Urothelium cell line (cell line): ENCODE measurements around the gene KIF18B.

ENCODE experiments used
- DNase-seq: peaks from one replicate; pipeline ENCODE4 v3.0.0; 2011; ENCODE audit warnings: low spot score, mixed read lengths
- FAIRE-seq: peaks from 2 replicates; lab custom pipeline; 2011; peaks lifted over from hg19 to GRCh38; lab: Jason Lieb, UNC

KIF18B gene

GRCh38 chr17:44921122-44921882 is 26.3 kb downstream of the KIF18B start:
- FAIRE-seq = no peak
- DNase-seq = no peak

DNA sequence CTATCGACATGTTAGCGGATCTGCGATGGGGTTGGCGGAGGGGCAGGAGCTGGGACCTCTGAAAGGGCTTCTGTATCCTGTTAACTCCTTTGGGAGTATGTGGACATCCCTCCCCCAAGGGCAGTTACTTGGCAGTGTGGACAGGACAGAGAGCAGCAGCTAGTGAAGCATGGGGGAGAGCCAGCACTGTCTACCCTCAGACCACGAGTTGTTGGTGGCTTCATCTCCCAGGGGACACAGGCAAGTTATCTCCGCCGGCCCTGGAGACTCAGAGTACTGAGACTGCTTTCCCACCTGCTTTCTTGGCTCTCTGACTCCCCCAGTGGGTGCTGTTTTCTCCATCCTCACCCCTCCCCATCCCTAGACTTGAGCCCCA is 27.0 kb downstream of the KIF18B start:
- FAIRE-seq (no peak), DNase-seq (no peak)

GRCh38 chr17:44919885-44920564 is 27.5 kb downstream of the KIF18B start:
- peak; percentile 91 for FAIRE-seq
- DNase-seq = peak; percentile 91

GRCh38 chr17:44919411-44919810 is 28.2 kb downstream of the KIF18B start:
- DNase-seq (no peak), FAIRE-seq (no peak)

- no peak for DNase-seq
- no peak for FAIRE-seq
These were observed 29.6 kb downstream of the KIF18B start for GRCh38 chr17:44918006-44918405.

- DNase-seq (no peak), FAIRE-seq (peak; percentile 35)
These were observed 30.1 kb downstream of the KIF18B start for GRCh38 chr17:44917456-44917855.

GRCh38 chr17:44916781-44917241 is 30.8 kb downstream of the KIF18B start:
- peak; percentile 86 for FAIRE-seq
- peak; percentile 79 for DNase-seq

DNA sequence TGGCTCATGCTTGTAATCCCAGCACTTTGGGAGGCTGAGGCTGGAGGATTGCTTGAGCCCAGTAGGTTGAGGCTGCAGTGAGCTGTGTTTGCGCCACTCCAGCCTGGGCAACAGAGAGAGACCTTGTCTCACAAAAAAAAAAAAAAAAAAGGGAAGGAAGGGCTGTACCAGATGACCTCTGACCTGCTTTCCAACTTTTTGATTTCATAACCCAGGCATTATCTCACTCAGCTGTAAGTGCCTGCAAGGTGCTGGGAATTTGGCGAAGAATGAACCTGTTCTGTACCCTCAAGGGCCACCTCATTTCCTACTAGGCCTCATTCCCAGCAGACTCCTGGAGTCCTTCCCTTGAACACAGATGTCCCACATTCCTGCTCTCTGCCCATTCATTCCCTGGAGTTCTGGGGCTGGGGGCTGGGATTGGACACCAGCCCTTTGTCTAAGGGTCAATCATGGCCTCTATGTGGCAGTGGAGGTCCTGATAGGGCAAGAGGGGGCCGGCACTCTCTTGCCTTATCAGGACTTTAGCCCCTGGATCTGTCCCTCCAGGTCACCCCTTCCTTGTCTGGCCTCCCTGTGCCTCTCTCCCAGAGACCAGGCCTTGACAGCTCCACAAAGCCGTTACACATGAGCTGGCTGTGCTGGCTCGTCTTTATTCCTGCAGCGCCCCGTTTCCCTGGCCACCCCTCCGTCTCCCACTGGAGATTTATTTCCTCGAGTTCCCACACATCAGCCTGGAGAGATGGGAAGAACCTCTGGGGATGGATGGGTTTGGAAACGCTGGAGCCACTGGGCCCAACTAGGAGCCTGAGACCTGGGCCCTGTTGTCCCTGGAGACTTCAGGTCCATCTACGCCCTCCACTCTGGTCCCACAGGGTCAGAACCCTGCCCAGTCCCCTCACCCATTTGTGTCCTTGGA is 31.5 kb downstream of the KIF18B start:
- peak; percentile 55 for FAIRE-seq
- no peak for DNase-seq

DNA sequence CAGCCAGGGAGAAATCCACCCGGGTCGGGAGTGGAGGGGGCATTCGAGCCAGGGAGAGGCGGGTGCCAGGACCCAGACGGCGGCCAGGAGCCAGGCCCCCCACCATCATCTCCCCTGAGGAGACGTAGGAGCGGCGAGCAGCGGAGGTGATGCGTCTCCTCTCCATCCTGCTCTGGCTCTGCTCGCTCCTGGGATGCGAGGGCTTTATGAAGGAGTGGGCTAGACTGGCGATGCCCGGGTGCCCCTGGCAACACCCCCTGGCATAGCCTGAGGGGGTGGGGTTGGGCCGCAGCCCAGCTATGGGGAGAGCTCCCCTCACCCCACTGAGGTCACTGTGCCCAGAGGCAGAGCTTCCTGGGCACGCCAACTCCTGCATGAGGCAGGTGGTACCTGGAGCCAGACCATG is 32.2 kb downstream of the KIF18B start, which contains the start of gene GFAP:
GFAP (minus strand) TSS at position 180 of the 406 bp plus-strand sequence; CDS start at position 166, 14 bp downstream.
- FAIRE-seq (no peak), DNase-seq (no peak)

- DNase-seq (no peak), FAIRE-seq (no peak)
These were observed 32.8 kb downstream of the KIF18B start for GRCh38 chr17:44914698-44915271.

DNA sequence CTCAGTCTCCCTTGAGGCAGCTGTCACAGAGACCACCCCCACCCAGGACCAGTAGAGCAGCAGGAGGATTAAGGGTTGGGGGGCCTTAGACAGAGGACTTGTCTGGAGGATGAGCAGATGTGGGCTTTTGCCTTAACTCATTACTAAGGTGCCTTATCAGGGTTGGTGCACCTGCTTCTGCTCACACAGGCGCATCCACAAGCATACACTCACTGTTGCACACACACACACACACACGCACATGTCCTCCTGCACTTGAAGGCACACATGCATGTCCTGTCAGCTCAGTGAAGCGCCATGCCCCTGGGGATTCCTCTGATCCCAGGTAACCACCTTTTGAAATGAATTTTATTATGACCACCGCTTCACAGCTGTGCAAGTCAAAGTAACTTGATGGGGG is 33.4 kb downstream of the KIF18B start:
- DNase-seq = no peak
- FAIRE-seq = no peak

DNA sequence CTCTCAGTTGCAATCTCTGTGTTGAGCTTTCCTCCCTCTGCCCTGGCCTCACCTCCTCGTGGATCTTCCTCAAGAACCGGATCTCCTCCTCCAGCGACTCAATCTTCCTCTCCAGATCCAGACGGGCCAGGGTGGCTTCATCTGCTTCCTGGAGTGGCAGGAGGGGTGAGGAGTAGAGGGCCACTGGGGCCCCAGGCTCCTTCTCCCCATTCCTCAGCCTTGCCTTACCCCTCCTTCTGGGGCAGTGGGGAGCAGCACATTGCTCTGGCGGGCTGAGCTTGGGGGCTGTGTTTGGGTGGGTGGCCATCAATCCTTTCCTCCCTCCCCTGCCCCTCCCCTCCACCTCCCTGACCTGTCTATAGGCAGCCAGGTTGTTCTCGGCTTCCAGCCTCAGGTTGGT is 33.9 kb downstream of the KIF18B start:
- DNase-seq (no peak), FAIRE-seq (no peak)

DNA sequence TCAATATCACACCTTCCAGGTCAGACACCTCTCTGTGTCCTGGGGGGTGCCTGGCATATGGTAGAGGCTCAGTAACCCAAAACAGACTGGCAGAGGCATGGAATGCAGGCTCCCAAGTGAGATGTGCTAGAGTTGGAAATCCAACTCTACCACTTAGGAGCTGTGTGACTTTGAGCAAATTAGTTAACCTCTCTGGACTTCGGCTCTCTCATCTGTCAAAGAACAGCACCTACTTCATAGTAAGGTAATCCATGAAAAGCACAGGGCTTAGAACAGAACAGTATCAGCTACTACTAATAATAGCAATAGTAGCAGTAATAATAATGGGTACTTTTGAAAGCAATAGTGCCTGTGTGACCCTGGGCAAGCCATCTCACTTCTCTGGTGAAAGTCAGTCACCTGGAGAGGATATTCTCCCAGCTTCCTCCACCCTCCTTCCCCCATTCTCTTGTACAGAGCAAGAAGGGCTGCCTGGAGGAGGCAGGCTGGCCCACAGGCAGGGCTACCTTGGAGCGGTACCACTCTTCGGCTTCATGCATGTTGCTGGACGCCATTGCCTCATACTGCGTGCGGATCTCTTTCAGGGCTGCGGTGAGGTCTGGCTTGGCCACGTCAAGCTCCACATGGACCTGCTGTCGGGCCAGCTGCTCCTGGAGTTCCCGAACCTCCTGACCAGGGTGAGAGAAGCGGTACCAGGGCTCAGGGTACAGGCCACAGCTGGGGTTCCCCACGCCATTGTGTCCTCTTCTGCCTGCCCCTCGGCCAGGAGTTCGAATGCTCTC is 34.6 kb downstream of the KIF18B start:
- FAIRE-seq (no peak), DNase-seq (no peak)

DNA sequence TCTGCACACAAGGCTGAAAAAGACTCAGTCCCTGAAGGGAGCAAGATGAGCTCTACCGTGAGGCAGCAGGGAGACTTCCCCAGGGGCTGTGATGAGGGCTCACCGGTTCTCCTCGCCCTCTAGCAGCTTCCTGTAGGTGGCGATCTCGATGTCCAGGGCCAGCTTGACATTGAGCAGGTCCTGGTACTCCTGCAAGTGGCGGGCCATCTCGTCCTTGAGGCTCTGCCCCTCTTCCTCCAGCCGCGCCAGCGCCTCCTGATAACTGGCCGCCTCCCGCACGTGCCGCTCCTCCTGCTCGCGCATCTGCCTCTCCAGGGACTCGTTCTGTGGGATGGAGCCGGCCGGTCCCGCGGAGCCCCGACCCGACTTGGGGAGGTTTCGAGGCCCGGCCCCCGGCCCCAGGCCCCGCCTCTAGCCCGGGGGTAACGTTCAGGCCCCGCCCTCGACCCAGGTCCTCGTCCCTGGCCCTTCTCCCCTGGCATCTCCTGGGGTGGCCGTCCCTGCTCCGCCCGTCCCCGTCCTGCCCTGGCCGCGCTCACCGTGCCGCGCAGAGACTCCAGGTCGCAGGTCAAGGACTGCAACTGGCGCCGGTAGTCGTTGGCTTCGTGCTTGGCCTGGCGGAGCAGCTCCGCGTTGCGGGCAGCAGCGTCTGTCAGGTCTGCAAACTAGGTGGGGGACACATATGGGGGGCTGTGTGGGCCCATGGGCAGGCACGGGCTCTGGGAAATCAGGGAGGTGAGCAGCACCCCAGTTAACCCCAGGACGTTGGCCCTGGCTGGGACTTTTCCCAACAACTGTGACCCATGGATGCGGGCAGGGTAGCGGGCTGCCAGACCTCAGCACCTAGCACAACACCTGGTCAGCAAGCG is 36.2 kb downstream of the KIF18B start:
- no peak for DNase-seq
- FAIRE-seq = peak; percentile 20

- FAIRE-seq = peak; percentile 42
These were observed 37.1 kb downstream of the KIF18B start for GRCh38 chr17:44910231-44911106.

DNA sequence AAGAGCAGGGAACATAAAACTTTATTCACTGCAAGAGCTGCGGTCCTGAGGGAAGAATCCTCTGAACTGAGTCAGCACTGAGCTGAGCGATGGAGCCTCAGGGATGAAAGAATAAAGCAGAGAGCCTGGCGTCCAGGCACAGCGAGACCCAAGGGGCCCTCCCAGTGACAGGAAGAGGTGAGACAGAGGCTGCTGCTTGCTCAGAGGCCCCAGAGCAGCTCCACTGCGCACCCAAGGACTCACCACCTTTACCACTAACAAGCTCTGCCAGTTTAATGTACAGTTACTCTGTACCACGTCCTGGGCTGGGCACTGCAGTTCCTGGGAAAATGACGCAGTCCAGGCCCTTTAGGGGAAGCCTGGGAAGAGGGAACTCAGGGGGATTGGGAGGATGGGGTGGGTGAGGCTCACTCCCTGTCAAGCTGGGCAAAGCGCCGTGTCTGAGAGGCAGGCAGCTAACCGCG is 37.9 kb downstream of the KIF18B start:
- DNase-seq (peak; percentile 64), FAIRE-seq (no peak)

More at GRCh38 chr17:44910231-44911106, 37.1 kb downstream of the KIF18B start:
- no peak for DNase-seq

DNA sequence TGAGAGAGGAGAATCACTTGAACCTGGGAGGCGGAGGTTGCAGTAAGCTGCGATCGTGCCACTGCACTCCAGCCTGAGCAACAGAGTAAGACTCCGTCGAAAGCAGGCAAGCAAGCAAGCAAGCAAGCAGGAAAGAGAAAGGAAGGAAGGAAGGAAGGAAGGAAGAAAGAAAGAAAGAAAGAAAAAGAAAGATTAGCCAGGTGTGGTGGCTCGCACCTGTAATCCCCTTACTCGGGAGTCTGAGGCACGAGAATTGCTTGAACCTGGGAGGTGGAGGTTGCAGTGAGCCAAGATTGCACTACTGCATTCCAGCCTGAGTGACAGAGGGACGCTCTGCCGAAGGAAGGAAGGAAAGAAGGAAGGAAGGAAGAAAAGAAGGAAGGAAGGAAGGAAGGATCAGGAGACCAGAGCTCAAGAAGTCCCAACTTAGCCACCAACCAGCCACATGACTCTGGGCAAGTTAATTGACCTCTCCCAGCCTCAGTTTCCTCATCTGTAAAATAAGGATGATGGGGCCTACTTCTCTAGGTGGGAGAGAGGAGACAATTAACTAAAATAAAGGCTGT is 38.7 kb downstream of the KIF18B start:
- FAIRE-seq = no peak
- DNase-seq = no peak
